Left colon (tissue), 2 donors: ENCODE data around the gene ZDHHC5. TPM values are rescaled to one million over a fixed set of nuclear protein-coding genes. Genes with fewer than 3 reads are reported as not detected.
"Not testable (repeated sequence)": the region's sequence is repeated elsewhere in the genome, so short reads cannot be mapped to it uniquely, and the experiment has no call there.

ENCODE experiments used
- ATAC-seq: fragments of 200-7000 bp; cut with Tn5 transposase; one replicate; pipeline ENCODE4 v1.9.1; 2020; ENCODE audit warnings: mild to moderate bottlenecking, moderate library complexity
- DNase-seq, 2 donors: peaks; one replicate each; pipeline ENCODE4 v3.0.0-alpha.2; 2020
- intact Hi-C, 2 donors: fragments of 100-400 bp; cut with DNase I in 1 of 2; cut with micrococcal nuclease in 1 of 2; formaldehyde crosslinking; loops; one replicate each; pipeline versions ENCODE4 v1.11.2 to v1.14.0; 2022; cut with DNase I, micrococcal nuclease
- total RNA-seq, 2 donors: library from RNA; stranded (reverse); fragmentation: NEBNext Ultra II Directional; extraction: Animal tissue kit (Norgen Biotek cat#: 25700); gene quantifications; one replicate each; pipeline ENCODE4 v1.2.1, GENCODE V29; 2021
- donor health status: DM: no; HTN: no; CAD: no.
- donor health status: DM: yes; HTN: yes; CAD: no.

ZDHHC5 gene
- total RNA-seq, 2 donors from 2014 or later = 74.4 to 90.6 TPM

GRCh38 chr11:57657194-57658022 lies 10.5 kb upstream of the ZDHHC5 start, which contains the start of gene CLP1:
Gene CLP1, plus strand, starts transcription at chr11:57657762. Its CDS starts 1,715 bp downstream, at chr11:57659477.
- DNase-seq = peak; percentile 99 to 100
- peak; percentile 95 for ATAC-seq
- intact Hi-C loops = no loop called here

GRCh38 chr11:57658023-57658361 lies 9.9 kb upstream of the ZDHHC5 start:
- intact Hi-C loops = no loop called here
- DNase-seq = no peak
- ATAC-seq = no peak

GRCh38 chr11:57659669-57660068 lies 8.2 kb upstream of the ZDHHC5 start:
- intact Hi-C loops = no loop called here
- ATAC-seq (no peak), DNase-seq (no peak)

- ATAC-seq (no peak), DNase-seq (no peak)
- intact Hi-C loops = no loop called here
Measured at GRCh38 chr11:57662893-57663292, 5.0 kb upstream of the ZDHHC5 start.

GRCh38 chr11:57663975-57664374 lies 3.9 kb upstream of the ZDHHC5 start:
- intact Hi-C loops = no loop called here
- ATAC-seq = no peak

GRCh38 chr11:57667117-57667735 lies 688 bp upstream of the ZDHHC5 start:
- peak; percentile 79 for ATAC-seq
- intact Hi-C loops = no loop called here
- DNase-seq = peak; percentile 93 to 99

More at GRCh38 chr11:57663975-57664374, 3.9 kb upstream of the ZDHHC5 start:
- DNase-seq = no peak

GRCh38 chr11:57668434-57668782 lies 494 bp downstream of the ZDHHC5 start:
- intact Hi-C loops = no loop called here
- ATAC-seq (peak; percentile 11), DNase-seq (no peak)

GRCh38 chr11:57674251-57674650 lies 6.3 kb downstream of the ZDHHC5 start:
- ATAC-seq (no peak), DNase-seq (no peak)
- intact Hi-C loops = no loop called here

GRCh38 chr11:57675176-57675941 lies 7.4 kb downstream of the ZDHHC5 start:
- no peak for DNase-seq
- no peak for ATAC-seq
- intact Hi-C loops = no loop called here

GRCh38 chr11:57679396-57679795 lies 11.5 kb downstream of the ZDHHC5 start:
- intact Hi-C loops = no loop called here
- DNase-seq (no peak), ATAC-seq (peak; percentile 89)

GRCh38 chr11:57680552-57680874 lies 12.6 kb downstream of the ZDHHC5 start:
- DNase-seq (no peak), ATAC-seq (peak; percentile 72)
- intact Hi-C loops = no loop called here

GRCh38 chr11:57681168-57681567 lies 13.3 kb downstream of the ZDHHC5 start:
- ATAC-seq (no peak), DNase-seq (no peak)
- intact Hi-C loops = no loop called here

GRCh38 chr11:57690474-57690873 lies 22.6 kb downstream of the ZDHHC5 start:
- DNase-seq, ATAC-seq, intact Hi-C loops: not testable (repeated sequence)

- intact Hi-C loops = no loop called here
- DNase-seq (no peak), ATAC-seq (peak; percentile 21)
Measured at GRCh38 chr11:57698843-57699365, 31.0 kb downstream of the ZDHHC5 start.

- DNase-seq (no peak), ATAC-seq (no peak)
- intact Hi-C loops = no loop called here
Measured at GRCh38 chr11:57699813-57700212, 31.9 kb downstream of the ZDHHC5 start.

- DNase-seq (no peak), ATAC-seq (no peak)
- intact Hi-C loops = no loop called here
Measured at GRCh38 chr11:57700425-57700824, 32.5 kb downstream of the ZDHHC5 start.

- ATAC-seq (no peak), DNase-seq (no peak)
- intact Hi-C loops = no loop called here
Measured at GRCh38 chr11:57703341-57703740, 35.4 kb downstream of the ZDHHC5 start.

GRCh38 chr11:57704932-57705331 lies 37.0 kb downstream of the ZDHHC5 start:
- intact Hi-C loops = no loop called here
- no peak for ATAC-seq
- no peak for DNase-seq

GRCh38 chr11:57705432-57705831 lies 37.5 kb downstream of the ZDHHC5 start:
- ATAC-seq, DNase-seq, intact Hi-C loops: not testable (repeated sequence)
